ENCODE results near the gene TCF23. TPM values are rescaled to one million over a fixed set of nuclear protein-coding genes. Genes with fewer than 3 reads are reported as not detected.
A peak's percentile ranks its signal among the peaks of the same experiment; 100 is the strongest.

The TCF23 gene
- total and polyA plus RNA-seq, 2 experiments from 2014 or later = 0.03 to 0.07 TPM

DNA sequence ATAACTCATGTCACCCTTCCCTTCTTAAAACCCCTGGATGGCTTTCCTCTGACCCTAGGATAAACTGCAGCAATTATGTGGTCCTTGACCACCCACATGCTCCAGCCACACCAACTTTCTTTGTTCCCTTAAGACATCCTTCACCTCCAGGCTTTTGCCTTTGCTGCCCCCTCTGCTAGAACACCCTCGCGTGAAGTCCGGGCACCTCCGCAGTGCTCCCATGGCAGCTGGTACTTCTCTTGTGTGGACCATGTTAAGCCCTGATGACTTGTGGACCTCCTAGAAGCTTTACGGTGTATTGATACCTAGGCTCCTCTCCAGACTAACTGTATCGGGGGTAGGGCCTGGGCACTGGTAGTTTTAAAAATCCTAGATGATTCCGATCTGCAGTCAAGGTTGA is 26.0 kb upstream of the TCF23 start:
- Histone ChIP-seq H3K27me3 (ENCODE audit: insufficient read depth) (peaks cover 63% of the 10 kb centered on the region), H4K20me1 (replicated peaks; ENCODE audit: insufficient read depth) (no peaks in the 10 kb centered on the region), H3K27ac (ENCODE audit: low read depth) (no peak overlapping the region), H3K9me2 (ENCODE audit: insufficient read depth) (no peaks in the 10 kb centered on the region), H3K4me2 (peak overlapping the region; percentile 90), H3K4me3 (peak overlapping the region; percentile 70; the same call in 1 of the 2 replicates), H3K79me2 (replicated peaks; ENCODE audit: insufficient read depth) (no peaks in the 10 kb centered on the region), H3K4me1 (ENCODE audit: insufficient read depth) (peaks cover 20% of the 10 kb centered on the region), H3F3A (replicated peaks; ENCODE audit: low read depth) (peaks cover 9% of the 10 kb centered on the region; the same call in 1 of the 2 replicates), H2AFZ (peak overlapping the region; percentile 98; the same call in 1 of the 2 replicates), H3K36me3 (ENCODE audit: insufficient read depth) (no peaks in the 10 kb centered on the region)
- peaks cover 52% of the 10 kb centered on the region for H3K27me3 Mint-ChIP-seq (ENCODE audit: insufficient read depth, low read depth, poor library complexity)
- H3K4me3 Mint-ChIP-seq = peak overlapping the region; percentile 85
- no peak overlapping the region for H3K27ac Mint-ChIP-seq
- H3K4me1 Mint-ChIP-seq = peaks cover 20% of the 10 kb centered on the region
- no peaks in the 10 kb centered on the region for H3K9me3 Mint-ChIP-seq
- ATAC-seq (no peak), DNase-seq (ENCODE audit: low spot score) (no peak)
- no peaks in the 10 kb centered on the region; the same call in 2 of the 3 replicates for H3K36me3 Mint-ChIP-seq (ENCODE audit: low read depth)
- TF ChIP-seq STAT1 (IDR thresholded peaks at IDR 0.05; ENCODE audit: unreplicated experiment) (no peak), EZH2phosphoT487 (IDR thresholded peaks at IDR 0.05; ENCODE audit: unreplicated experiment) (no peak), ZNF114 (CRISPR knock-in tag; IDR thresholded peaks at IDR 0.05) (no peak), ZNF331 (CRISPR knock-in tag; IDR thresholded peaks at IDR 0.05; ENCODE audit: low read depth) (no peak), JUNB (IDR thresholded peaks at IDR 0.05; ENCODE audit: unreplicated experiment) (no peak), CREB1 (CRISPR knock-in tag; IDR thresholded peaks at IDR 0.05; ENCODE audit: low read depth) (no peak), NANOG (IDR thresholded peaks at IDR 0.05; ENCODE audit: borderline replicate concordance) (no peak)
- TF ChIP-seq, protein P1, sequence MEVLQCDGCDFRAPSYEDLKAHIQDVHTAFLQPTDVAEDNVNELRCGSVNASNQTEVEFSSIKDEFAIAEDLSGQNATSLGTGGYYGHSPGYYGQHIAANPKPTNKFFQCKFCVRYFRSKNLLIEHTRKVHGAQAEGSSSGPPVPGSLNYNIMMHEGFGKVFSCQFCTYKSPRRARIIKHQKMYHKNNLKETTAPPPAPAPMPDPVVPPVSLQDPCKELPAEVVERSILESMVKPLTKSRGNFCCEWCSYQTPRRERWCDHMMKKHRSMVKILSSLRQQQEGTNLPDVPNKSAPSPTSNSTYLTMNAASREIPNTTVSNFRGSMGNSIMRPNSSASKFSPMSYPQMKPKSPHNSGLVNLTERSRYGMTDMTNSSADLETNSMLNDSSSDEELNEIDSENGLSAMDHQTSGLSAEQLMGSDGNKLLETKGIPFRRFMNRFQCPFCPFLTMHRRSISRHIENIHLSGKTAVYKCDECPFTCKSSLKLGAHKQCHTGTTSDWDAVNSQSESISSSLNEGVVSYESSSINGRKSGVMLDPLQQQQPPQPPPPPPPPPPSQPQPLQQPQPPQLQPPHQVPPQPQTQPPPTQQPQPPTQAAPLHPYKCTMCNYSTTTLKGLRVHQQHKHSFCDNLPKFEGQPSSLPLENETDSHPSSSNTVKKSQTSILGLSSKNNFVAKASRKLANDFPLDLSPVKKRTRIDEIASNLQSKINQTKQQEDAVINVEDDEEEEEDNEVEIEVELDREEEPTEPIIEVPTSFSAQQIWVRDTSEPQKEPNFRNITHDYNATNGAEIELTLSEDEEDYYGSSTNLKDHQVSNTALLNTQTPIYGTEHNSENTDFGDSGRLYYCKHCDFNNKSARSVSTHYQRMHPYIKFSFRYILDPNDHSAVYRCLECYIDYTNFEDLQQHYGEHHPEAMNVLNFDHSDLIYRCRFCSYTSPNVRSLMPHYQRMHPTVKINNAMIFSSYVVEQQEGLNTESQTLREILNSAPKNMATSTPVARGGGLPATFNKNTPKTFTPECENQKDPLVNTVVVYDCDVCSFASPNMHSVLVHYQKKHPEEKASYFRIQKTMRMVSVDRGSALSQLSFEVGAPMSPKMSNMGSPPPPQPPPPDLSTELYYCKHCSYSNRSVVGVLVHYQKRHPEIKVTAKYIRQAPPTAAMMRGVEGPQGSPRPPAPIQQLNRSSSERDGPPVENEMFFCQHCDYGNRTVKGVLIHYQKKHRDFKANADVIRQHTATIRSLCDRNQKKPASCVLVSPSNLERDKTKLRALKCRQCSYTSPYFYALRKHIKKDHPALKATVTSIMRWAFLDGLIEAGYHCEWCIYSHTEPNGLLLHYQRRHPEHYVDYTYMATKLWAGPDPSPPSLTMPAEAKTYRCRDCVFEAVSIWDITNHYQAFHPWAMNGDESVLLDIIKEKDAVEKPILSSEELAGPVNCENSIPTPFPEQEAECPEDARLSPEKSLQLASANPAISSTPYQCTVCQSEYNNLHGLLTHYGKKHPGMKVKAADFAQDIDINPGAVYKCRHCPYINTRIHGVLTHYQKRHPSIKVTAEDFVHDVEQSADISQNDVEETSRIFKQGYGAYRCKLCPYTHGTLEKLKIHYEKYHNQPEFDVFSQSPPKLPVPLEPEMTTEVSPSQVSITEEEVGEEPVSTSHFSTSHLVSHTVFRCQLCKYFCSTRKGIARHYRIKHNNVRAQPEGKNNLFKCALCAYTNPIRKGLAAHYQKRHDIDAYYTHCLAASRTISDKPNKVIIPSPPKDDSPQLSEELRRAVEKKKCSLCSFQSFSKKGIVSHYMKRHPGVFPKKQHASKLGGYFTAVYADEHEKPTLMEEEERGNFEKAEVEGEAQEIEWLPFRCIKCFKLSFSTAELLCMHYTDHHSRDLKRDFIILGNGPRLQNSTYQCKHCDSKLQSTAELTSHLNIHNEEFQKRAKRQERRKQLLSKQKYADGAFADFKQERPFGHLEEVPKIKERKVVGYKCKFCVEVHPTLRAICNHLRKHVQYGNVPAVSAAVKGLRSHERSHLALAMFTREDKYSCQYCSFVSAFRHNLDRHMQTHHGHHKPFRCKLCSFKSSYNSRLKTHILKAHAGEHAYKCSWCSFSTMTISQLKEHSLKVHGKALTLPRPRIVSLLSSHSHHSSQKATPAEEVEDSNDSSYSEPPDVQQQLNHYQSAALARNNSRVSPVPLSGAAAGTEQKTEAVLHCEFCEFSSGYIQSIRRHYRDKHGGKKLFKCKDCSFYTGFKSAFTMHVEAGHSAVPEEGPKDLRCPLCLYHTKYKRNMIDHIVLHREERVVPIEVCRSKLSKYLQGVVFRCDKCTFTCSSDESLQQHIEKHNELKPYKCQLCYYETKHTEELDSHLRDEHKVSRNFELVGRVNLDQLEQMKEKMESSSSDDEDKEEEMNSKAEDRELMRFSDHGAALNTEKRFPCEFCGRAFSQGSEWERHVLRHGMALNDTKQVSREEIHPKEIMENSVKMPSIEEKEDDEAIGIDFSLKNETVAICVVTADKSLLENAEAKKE (CRISPR knock-in tag; IDR thresholded peaks at IDR 0.05) = no peak
- TF ChIP-seq, protein P2, sequence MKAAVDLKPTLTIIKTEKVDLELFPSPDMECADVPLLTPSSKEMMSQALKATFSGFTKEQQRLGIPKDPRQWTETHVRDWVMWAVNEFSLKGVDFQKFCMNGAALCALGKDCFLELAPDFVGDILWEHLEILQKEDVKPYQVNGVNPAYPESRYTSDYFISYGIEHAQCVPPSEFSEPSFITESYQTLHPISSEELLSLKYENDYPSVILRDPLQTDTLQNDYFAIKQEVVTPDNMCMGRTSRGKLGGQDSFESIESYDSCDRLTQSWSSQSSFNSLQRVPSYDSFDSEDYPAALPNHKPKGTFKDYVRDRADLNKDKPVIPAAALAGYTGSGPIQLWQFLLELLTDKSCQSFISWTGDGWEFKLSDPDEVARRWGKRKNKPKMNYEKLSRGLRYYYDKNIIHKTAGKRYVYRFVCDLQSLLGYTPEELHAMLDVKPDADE (IDR thresholded peaks at IDR 0.05) = no peak
- TF ChIP-seq, protein P3, sequence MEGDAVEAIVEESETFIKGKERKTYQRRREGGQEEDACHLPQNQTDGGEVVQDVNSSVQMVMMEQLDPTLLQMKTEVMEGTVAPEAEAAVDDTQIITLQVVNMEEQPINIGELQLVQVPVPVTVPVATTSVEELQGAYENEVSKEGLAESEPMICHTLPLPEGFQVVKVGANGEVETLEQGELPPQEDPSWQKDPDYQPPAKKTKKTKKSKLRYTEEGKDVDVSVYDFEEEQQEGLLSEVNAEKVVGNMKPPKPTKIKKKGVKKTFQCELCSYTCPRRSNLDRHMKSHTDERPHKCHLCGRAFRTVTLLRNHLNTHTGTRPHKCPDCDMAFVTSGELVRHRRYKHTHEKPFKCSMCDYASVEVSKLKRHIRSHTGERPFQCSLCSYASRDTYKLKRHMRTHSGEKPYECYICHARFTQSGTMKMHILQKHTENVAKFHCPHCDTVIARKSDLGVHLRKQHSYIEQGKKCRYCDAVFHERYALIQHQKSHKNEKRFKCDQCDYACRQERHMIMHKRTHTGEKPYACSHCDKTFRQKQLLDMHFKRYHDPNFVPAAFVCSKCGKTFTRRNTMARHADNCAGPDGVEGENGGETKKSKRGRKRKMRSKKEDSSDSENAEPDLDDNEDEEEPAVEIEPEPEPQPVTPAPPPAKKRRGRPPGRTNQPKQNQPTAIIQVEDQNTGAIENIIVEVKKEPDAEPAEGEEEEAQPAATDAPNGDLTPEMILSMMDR (conservative IDR thresholded peaks at IDR 0.05; ENCODE audit: low read depth in 2 of 2) = no peak
- TF ChIP-seq, protein P4, sequence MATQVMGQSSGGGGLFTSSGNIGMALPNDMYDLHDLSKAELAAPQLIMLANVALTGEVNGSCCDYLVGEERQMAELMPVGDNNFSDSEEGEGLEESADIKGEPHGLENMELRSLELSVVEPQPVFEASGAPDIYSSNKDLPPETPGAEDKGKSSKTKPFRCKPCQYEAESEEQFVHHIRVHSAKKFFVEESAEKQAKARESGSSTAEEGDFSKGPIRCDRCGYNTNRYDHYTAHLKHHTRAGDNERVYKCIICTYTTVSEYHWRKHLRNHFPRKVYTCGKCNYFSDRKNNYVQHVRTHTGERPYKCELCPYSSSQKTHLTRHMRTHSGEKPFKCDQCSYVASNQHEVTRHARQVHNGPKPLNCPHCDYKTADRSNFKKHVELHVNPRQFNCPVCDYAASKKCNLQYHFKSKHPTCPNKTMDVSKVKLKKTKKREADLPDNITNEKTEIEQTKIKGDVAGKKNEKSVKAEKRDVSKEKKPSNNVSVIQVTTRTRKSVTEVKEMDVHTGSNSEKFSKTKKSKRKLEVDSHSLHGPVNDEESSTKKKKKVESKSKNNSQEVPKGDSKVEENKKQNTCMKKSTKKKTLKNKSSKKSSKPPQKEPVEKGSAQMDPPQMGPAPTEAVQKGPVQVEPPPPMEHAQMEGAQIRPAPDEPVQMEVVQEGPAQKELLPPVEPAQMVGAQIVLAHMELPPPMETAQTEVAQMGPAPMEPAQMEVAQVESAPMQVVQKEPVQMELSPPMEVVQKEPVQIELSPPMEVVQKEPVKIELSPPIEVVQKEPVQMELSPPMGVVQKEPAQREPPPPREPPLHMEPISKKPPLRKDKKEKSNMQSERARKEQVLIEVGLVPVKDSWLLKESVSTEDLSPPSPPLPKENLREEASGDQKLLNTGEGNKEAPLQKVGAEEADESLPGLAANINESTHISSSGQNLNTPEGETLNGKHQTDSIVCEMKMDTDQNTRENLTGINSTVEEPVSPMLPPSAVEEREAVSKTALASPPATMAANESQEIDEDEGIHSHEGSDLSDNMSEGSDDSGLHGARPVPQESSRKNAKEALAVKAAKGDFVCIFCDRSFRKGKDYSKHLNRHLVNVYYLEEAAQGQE (IDR thresholded peaks at IDR 0.05; ENCODE audit: unreplicated experiment) = no peak
